ENCODE measurements around the gene EXOC6B.

The EXOC6B gene

GRCh38 chr2:72211350-72211749 is 614.5 kb downstream of the EXOC6B start:
- Histone ChIP-seq H3K9me2 (replicated peaks; ENCODE audit: insufficient read depth, low read length) (no peaks in the 10 kb centered on the region), H3K4me1 (ENCODE audit: low read length) (no peaks in the 10 kb centered on the region), H3K9me3 (replicated peaks; ENCODE audit: insufficient read depth, low read length) (no peaks in the 10 kb centered on the region), H2AFZ (ENCODE audit: low read length) (no peak overlapping the region), H3F3A (ENCODE audit: insufficient read depth, low read length) (no peaks in the 10 kb centered on the region), H3K9ac (ENCODE audit: low read length) (no peak overlapping the region), H3K4me3 (ENCODE audit: low read length) (no peak overlapping the region), H3K27me3 (replicated peaks; ENCODE audit: insufficient read depth, low read length) (no peaks in the 10 kb centered on the region), H3K27ac (ENCODE audit: low read length) (no peak overlapping the region), H3K4me2 (ENCODE audit: low read depth, low read length) (no peak overlapping the region), H4K20me1 (ENCODE audit: insufficient read depth, low read length) (no peaks in the 10 kb centered on the region), H3K79me2 (ENCODE audit: low read length) (no peaks in the 10 kb centered on the region), H3K36me3 (replicated peaks; ENCODE audit: insufficient read depth, low read length) (no peaks in the 10 kb centered on the region)
- no peak for DNase-seq
- TF ChIP-seq CTCF (IDR thresholded peaks at IDR 0.05; ENCODE audit: low read length) (no peak), EZH2phosphoT487 (IDR thresholded peaks at IDR 0.05; ENCODE audit: low read length) (no peak), EZH2 (optimal IDR thresholded peaks at IDR 0.05; ENCODE audit: low read depth, low read length) (no peak)

GRCh38 chr2:72210470-72210869 is 615.4 kb downstream of the EXOC6B start:
- Histone ChIP-seq H3F3A (ENCODE audit: insufficient read depth, low read length) (no peaks in the 10 kb centered on the region), H4K20me1 (ENCODE audit: insufficient read depth, low read length) (no peaks in the 10 kb centered on the region), H3K27me3 (replicated peaks; ENCODE audit: insufficient read depth, low read length) (no peaks in the 10 kb centered on the region), H3K9me3 (replicated peaks; ENCODE audit: insufficient read depth, low read length) (no peaks in the 10 kb centered on the region), H3K79me2 (ENCODE audit: low read length) (no peaks in the 10 kb centered on the region), H3K9ac (ENCODE audit: low read length) (no peak overlapping the region), H3K9me2 (replicated peaks; ENCODE audit: insufficient read depth, low read length) (no peaks in the 10 kb centered on the region), H3K4me3 (ENCODE audit: low read length) (no peak overlapping the region), H2AFZ (ENCODE audit: low read length) (no peak overlapping the region), H3K36me3 (replicated peaks; ENCODE audit: insufficient read depth, low read length) (no peaks in the 10 kb centered on the region), H3K4me2 (ENCODE audit: low read depth, low read length) (no peak overlapping the region), H3K4me1 (ENCODE audit: low read length) (no peaks in the 10 kb centered on the region), H3K27ac (ENCODE audit: low read length) (no peak overlapping the region)
- no peak for DNase-seq
- TF ChIP-seq EZH2phosphoT487 (IDR thresholded peaks at IDR 0.05; ENCODE audit: low read length): no peak
- TF ChIP-seq EZH2 (optimal IDR thresholded peaks at IDR 0.05; ENCODE audit: low read depth, low read length): no peak
- no peak for TF ChIP-seq CTCF (IDR thresholded peaks at IDR 0.05; ENCODE audit: low read length)

GRCh38 chr2:72208225-72208624 is 617.6 kb downstream of the EXOC6B start:
- Histone ChIP-seq H3K79me2 (ENCODE audit: low read length) (no peaks in the 10 kb centered on the region), H2AFZ (ENCODE audit: low read length) (no peak overlapping the region), H3K27ac (ENCODE audit: low read length) (no peak overlapping the region), H3K4me2 (ENCODE audit: low read depth, low read length) (no peak overlapping the region), H3K9me2 (replicated peaks; ENCODE audit: insufficient read depth, low read length) (no peaks in the 10 kb centered on the region), H3K27me3 (replicated peaks; ENCODE audit: insufficient read depth, low read length) (no peaks in the 10 kb centered on the region), H3K36me3 (replicated peaks; ENCODE audit: insufficient read depth, low read length) (no peaks in the 10 kb centered on the region), H3K4me3 (ENCODE audit: low read length) (no peak overlapping the region), H3K9ac (ENCODE audit: low read length) (no peak overlapping the region), H4K20me1 (ENCODE audit: insufficient read depth, low read length) (no peaks in the 10 kb centered on the region), H3F3A (ENCODE audit: insufficient read depth, low read length) (no peaks in the 10 kb centered on the region), H3K9me3 (replicated peaks; ENCODE audit: insufficient read depth, low read length) (no peaks in the 10 kb centered on the region), H3K4me1 (ENCODE audit: low read length) (no peaks in the 10 kb centered on the region)
- DNase-seq: no peak
- TF ChIP-seq EZH2phosphoT487 (IDR thresholded peaks at IDR 0.05; ENCODE audit: low read length): no peak
- TF ChIP-seq CTCF (IDR thresholded peaks at IDR 0.05; ENCODE audit: low read length): no peak
- TF ChIP-seq EZH2 (optimal IDR thresholded peaks at IDR 0.05; ENCODE audit: low read depth, low read length): no peak

Measured in MM.1S (cell line).